Measurements from ENCODE around the gene DGKD.

- no peak for TF ChIP-seq EZH2 (IDR thresholded peaks at IDR 0.05; ENCODE audit: borderline replicate concordance, low read depth, low read length, severe bottlenecking)
- no peak for TF ChIP-seq CTCF (IDR thresholded peaks at IDR 0.05; ENCODE audit: borderline replicate concordance, extremely low read depth, low read length, poor library complexity, severe bottlenecking)
These were observed 54.3 kb downstream of the DGKD start for GRCh38 chr2:233408366-233409285.
